Measurements from ENCODE around the gene AGPS. TPM values are rescaled to one million over a fixed set of nuclear protein-coding genes. Genes with fewer than 3 reads are reported as not detected.
"Not testable (repeated sequence)": the region's sequence is repeated elsewhere in the genome, so short reads cannot be mapped to it uniquely, and the experiment has no call there.

The AGPS gene
- polyA plus RNA-seq, 3 donors = 7.1 to 26.9 (median 16.7) TPM

GRCh38 chr2:177549171-177549570 is 156.6 kb downstream of the AGPS start:
- H3K36me3 Mint-ChIP-seq = peaks cover 0 to 3% of the 10 kb centered on the region in 2 donors
- intact Hi-C loops (cut with micrococcal nuclease) = no loop called here
- Histone ChIP-seq H3K4me3 (replicated peaks in 1 of 3; ENCODE audit: low read depth in 2 of 3, low read length in 3 of 3) (no peak overlapping the region), H3K27ac (ENCODE audit: low read depth in 1 of 2, low read length in 2 of 2) (no peak overlapping the region), H3K27me3 (ENCODE audit: control insufficient read depth in 2 of 2, insufficient read depth in 2 of 2, low read length in 2 of 2) (no peaks in the 10 kb centered on the region), H3K79me2 (ENCODE audit: insufficient read depth, low read length) (no peaks in the 10 kb centered on the region), H3K9me3 (replicated peaks in 1 of 2; ENCODE audit: control insufficient read depth in 1 of 2, insufficient read depth in 1 of 2, low read length in 2 of 2) (peaks cover 0 to 6% of the 10 kb centered on the region in 2 donors), H3K4me1 (ENCODE audit: control insufficient read depth in 1 of 2, insufficient read depth in 2 of 2, low read length in 2 of 2) (peaks cover 10 to 12% of the 10 kb centered on the region in 2 donors), H2AFZ (ENCODE audit: insufficient read depth, low read depth, low read length, poor library complexity, severe bottlenecking) (no peak overlapping the region), H4K20me1 (ENCODE audit: insufficient read depth, low read length) (no peaks in the 10 kb centered on the region), H3K36me3 (replicated peaks in 1 of 2; ENCODE audit: control insufficient read depth in 1 of 2, insufficient read depth in 2 of 2, low read length in 2 of 2) (no peaks in the 10 kb centered on the region), H3K4me2 (replicated peaks; ENCODE audit: extremely low read depth, low read length, poor library complexity, severe bottlenecking) (no peak overlapping the region), H3K9ac (ENCODE audit: insufficient read depth, low read length, poor library complexity, severe bottlenecking) (no peak overlapping the region)
- H3K4me3 Mint-ChIP-seq = no peak overlapping the region
- H3K27ac Mint-ChIP-seq = no peak overlapping the region
- peaks cover 0 to 5% (median 2%) of the 10 kb centered on the region in 7 donors for H3K9me3 Mint-ChIP-seq
- no peaks in the 10 kb centered on the region for H3K27me3 Mint-ChIP-seq (ENCODE audit: low read depth in 3 of 3)
- no peak for DNase-seq
- no peak for TF ChIP-seq CTCF (IDR thresholded peaks at IDR 0.05)
- H3K4me1 Mint-ChIP-seq = peaks cover 15% of the 10 kb centered on the region

- WGBS (ENCODE audit: insufficient coverage) = no CpG with 5 or more reads among the region's 5 CpGs
- Histone ChIP-seq H4K20me1 (ENCODE audit: insufficient read depth, low read length) (no peaks in the 10 kb centered on the region), H3K27me3 (ENCODE audit: control insufficient read depth in 2 of 2, insufficient read depth in 2 of 2, low read length in 2 of 2) (no peaks in the 10 kb centered on the region), H3K27ac (ENCODE audit: low read depth in 1 of 2, low read length in 2 of 2) (no peak overlapping the region), H3K9me3 (replicated peaks in 1 of 2; ENCODE audit: control insufficient read depth in 1 of 2, insufficient read depth in 1 of 2, low read length in 2 of 2) (peaks cover 0 to 6% of the 10 kb centered on the region in 2 donors), H3K36me3 (replicated peaks in 1 of 2; ENCODE audit: control insufficient read depth in 1 of 2, insufficient read depth in 2 of 2, low read length in 2 of 2) (no peaks in the 10 kb centered on the region), H3K4me2 (replicated peaks; ENCODE audit: extremely low read depth, low read length, poor library complexity, severe bottlenecking) (no peak overlapping the region), H3K4me3 (replicated peaks in 1 of 3; ENCODE audit: low read depth in 2 of 3, low read length in 3 of 3) (no peak overlapping the region), H2AFZ (ENCODE audit: insufficient read depth, low read depth, low read length, poor library complexity, severe bottlenecking) (no peak overlapping the region), H3K9ac (ENCODE audit: insufficient read depth, low read length, poor library complexity, severe bottlenecking) (no peak overlapping the region), H3K4me1 (ENCODE audit: control insufficient read depth in 1 of 2, insufficient read depth in 2 of 2, low read length in 2 of 2) (peaks cover 10 to 12% of the 10 kb centered on the region in 2 donors), H3K79me2 (ENCODE audit: insufficient read depth, low read length) (no peaks in the 10 kb centered on the region)
- peaks cover 0 to 3% of the 10 kb centered on the region in 2 donors for H3K36me3 Mint-ChIP-seq
- H3K4me1 Mint-ChIP-seq = peaks cover 12% of the 10 kb centered on the region
- no peak for DNase-seq
- H3K4me3 Mint-ChIP-seq = no peak overlapping the region
- peaks cover 0 to 5% (median 2%) of the 10 kb centered on the region in 7 donors for H3K9me3 Mint-ChIP-seq
- intact Hi-C loops (cut with micrococcal nuclease) = loop anchor here in 1 of 2 donors (5.0 kb wide), 1 partner anchor 67 kb away; a partner anchor contains a TSS
- no peak overlapping the region for H3K27ac Mint-ChIP-seq
- no peak for TF ChIP-seq CTCF (IDR thresholded peaks at IDR 0.05)
- no peaks in the 10 kb centered on the region for H3K27me3 Mint-ChIP-seq (ENCODE audit: low read depth in 3 of 3)
Measured at GRCh38 chr2:177550264-177551200, 158.0 kb downstream of the AGPS start.

- not testable (repeated sequence) for H2AFZ ChIP-seq (ENCODE audit: insufficient read depth, low read depth, low read length, poor library complexity, severe bottlenecking); H3K27me3 Mint-ChIP-seq (ENCODE audit: low read depth in 3 of 3); H3K4me2 ChIP-seq (replicated peaks; ENCODE audit: extremely low read depth, low read length, poor library complexity, severe bottlenecking); H3K9me3 ChIP-seq (replicated peaks in 1 of 2; ENCODE audit: control insufficient read depth in 1 of 2, insufficient read depth in 1 of 2, low read length in 2 of 2); H3K27me3 ChIP-seq (ENCODE audit: control insufficient read depth in 2 of 2, insufficient read depth in 2 of 2, low read length in 2 of 2); DNase-seq; H3K4me3 Mint-ChIP-seq; H3K9ac ChIP-seq (ENCODE audit: insufficient read depth, low read length, poor library complexity, severe bottlenecking); H3K36me3 Mint-ChIP-seq; H3K36me3 ChIP-seq (replicated peaks in 1 of 2; ENCODE audit: control insufficient read depth in 1 of 2, insufficient read depth in 2 of 2, low read length in 2 of 2); H4K20me1 ChIP-seq (ENCODE audit: insufficient read depth, low read length); H3K4me3 ChIP-seq (replicated peaks in 1 of 3; ENCODE audit: low read depth in 2 of 3, low read length in 3 of 3); H3K9me3 Mint-ChIP-seq; H3K79me2 ChIP-seq (ENCODE audit: insufficient read depth, low read length); H3K27ac ChIP-seq (ENCODE audit: low read depth in 1 of 2, low read length in 2 of 2)
- intact Hi-C loops (cut with micrococcal nuclease) = loop anchor here in 1 of 2 donors (5.0 kb wide), 1 partner anchor 66 kb away; a partner anchor contains a TSS
- H3K4me1 Mint-ChIP-seq = peaks cover 12% of the 10 kb centered on the region
- peaks cover 10 to 12% of the 10 kb centered on the region in 2 donors for H3K4me1 ChIP-seq (ENCODE audit: control insufficient read depth in 1 of 2, insufficient read depth in 2 of 2, low read length in 2 of 2)
- 100% methylated on average over 3 of the region's 4 CpGs for WGBS (ENCODE audit: insufficient coverage)
- peak overlapping the region in 2 of 7 donors; percentile 35 to 76 for H3K27ac Mint-ChIP-seq
Measured at GRCh38 chr2:177551360-177551759, 158.8 kb downstream of the AGPS start.

All from CD14-positive monocyte (primary cell).